NT2/D1 (cell line): ENCODE results near the gene DPYSL5.

ENCODE experiments used
- DNase-seq: peaks from one replicate; pipeline ENCODE4 v3.0.0-alpha.2; 2011; ENCODE audit warnings: low read depth, low spot score
- H3K27me3 ChIP-seq: 2 replicates; pipeline ENCODE4 v1.6.0; 2011; ENCODE audit warnings: mild to moderate bottlenecking; ENCODE audit not compliant: insufficient read length, insufficient read depth
- H3K36me3 ChIP-seq: 2 replicates; pipeline ENCODE4 v1.6.1; 2011; ENCODE audit warnings: mild to moderate bottlenecking, low read length, mixed read lengths; ENCODE audit not compliant: insufficient read depth, insufficient read length
- H3K4me1 ChIP-seq: 2 replicates; pipeline ENCODE4 v1.5.1; 2011; ENCODE audit not compliant: insufficient read depth, insufficient read length
- H3K4me3 ChIP-seq: 2 replicates; pipeline ENCODE4 v1.5.1; 2011; ENCODE audit warnings: low read depth; ENCODE audit not compliant: insufficient read length
- H3K9ac ChIP-seq: 2 replicates; pipeline ENCODE4 v1.6.0; 2011; ENCODE audit warnings: low read depth; ENCODE audit not compliant: insufficient read length
- H3K9me3 ChIP-seq: 2 replicates; pipeline ENCODE4 v1.5.1; 2011; ENCODE audit warnings: mild to moderate bottlenecking, low read length; ENCODE audit not compliant: insufficient read depth
- SUZ12 ChIP-seq: IDR thresholded peaks from 2 replicates; pipeline ENCODE4 v1.6.1; 2011; ENCODE audit not compliant: insufficient read length, insufficient read depth; ENCODE audit errors: extremely low read depth
- YY1 ChIP-seq: IDR thresholded peaks from 2 replicates; pipeline ENCODE4 v1.6.1; 2011; ENCODE audit not compliant: insufficient read length, insufficient read depth
- ZNF274 ChIP-seq: IDR thresholded peaks from 2 replicates; pipeline ENCODE4 v1.6.1; 2011; ENCODE audit warnings: mild to moderate bottlenecking, low read depth, low read length

The DPYSL5 gene

GRCh38 chr2:26970928-26971627 is 123.1 kb downstream of the DPYSL5 start:
- TF ChIP-seq SUZ12 (no peak), ZNF274 (no peak), YY1 (no peak)
- peak; percentile 15 for DNase-seq
- H3K4me3 ChIP-seq: peak overlapping the region; percentile 45
- H3K9me3 ChIP-seq: no peaks in the 10 kb centered on the region
- H3K4me1 ChIP-seq: peaks cover 2% of the 10 kb centered on the region
- peak overlapping the region; percentile 67 for H3K9ac ChIP-seq
- no peaks in the 10 kb centered on the region for H3K36me3 ChIP-seq
- H3K27me3 ChIP-seq: peaks cover 41% of the 10 kb centered on the region

DNA sequence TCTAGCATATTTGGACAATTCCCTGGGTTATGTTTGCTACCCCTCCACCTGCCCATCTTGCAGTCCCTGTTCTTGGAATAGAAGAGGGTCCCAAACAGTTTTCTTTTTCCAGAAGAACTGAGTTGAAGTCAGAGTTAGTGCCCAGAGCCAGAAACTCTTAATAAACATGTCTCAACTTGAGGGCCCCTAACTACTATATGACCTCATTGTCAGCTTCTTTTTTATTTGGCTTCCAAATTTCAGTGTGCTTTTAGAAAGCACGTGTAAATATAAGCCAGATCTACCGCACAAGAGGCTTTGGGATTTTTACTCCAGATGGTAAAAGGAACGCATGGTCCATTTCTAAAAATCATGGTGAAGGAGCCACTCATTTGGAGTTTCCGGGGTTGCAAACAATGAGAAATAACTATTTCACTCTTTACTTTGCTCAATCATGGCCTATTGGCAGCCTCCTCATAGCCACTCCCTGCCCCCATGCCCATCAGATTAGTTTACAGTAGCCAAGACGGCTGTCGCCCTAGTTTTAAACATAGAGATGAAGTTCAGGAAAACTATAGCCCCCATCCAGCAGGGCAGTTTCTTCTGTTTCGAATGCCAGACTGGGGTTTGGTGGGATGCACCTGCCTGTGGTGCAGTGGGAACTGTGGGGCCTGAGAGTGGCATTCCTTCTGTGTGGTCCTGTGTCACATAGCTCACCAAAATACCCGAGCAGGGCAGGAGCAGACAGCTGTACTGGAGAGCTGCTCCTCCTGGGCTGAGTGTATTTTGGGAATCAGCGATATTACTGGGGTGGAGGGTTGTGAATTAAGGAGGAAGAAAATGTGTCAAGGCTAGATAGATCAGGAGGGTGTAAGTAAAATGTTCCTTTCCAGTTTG is 124.2 kb downstream of the DPYSL5 start:
- Histone ChIP-seq H3K27me3 (peaks cover 41% of the 10 kb centered on the region), H3K9ac (no peak overlapping the region), H3K36me3 (no peaks in the 10 kb centered on the region), H3K4me1 (peaks cover 2% of the 10 kb centered on the region), H3K9me3 (no peaks in the 10 kb centered on the region), H3K4me3 (no peak overlapping the region)
- DNase-seq: no peak
- TF ChIP-seq YY1: no peak
- TF ChIP-seq ZNF274: no peak
- no peak for TF ChIP-seq SUZ12

- H3K9me3 ChIP-seq: no peaks in the 10 kb centered on the region
- TF ChIP-seq YY1: no peak
- no peak for TF ChIP-seq ZNF274
- TF ChIP-seq SUZ12: no peak
- H3K4me1 ChIP-seq: peaks cover 2% of the 10 kb centered on the region
- H3K36me3 ChIP-seq: no peaks in the 10 kb centered on the region
- no peak for DNase-seq
- peaks cover 28% of the 10 kb centered on the region for H3K27me3 ChIP-seq
- no peak overlapping the region for H3K4me3 ChIP-seq
- no peak overlapping the region for H3K9ac ChIP-seq
Observed at GRCh38 chr2:26974352-26974751, 126.4 kb downstream of the DPYSL5 start.

DNA sequence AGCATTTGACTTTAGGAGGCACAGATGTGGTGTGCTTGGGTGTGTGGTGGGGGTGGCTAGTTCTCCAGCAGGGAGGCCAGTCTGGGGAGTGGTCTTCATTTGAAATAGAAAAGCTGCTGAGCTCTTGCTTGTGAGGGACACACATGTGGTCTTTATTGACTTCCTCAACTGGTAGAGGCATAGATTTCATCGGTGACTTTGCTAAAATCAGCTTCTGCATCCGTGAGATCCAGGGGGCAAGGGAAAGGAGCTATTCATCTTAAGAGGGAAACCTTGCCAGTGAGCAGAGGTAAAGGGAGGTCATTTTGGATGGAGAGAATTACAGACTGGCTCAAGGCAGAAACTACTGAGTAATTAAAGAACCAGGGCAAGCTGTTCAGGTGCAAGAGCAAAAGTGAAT is 127.2 kb downstream of the DPYSL5 start:
- H3K4me1 ChIP-seq: peaks cover 2% of the 10 kb centered on the region
- H3K9ac ChIP-seq: no peak overlapping the region
- peaks cover 24% of the 10 kb centered on the region for H3K27me3 ChIP-seq
- no peaks in the 10 kb centered on the region for H3K9me3 ChIP-seq
- no peaks in the 10 kb centered on the region for H3K36me3 ChIP-seq
- DNase-seq: no peak
- H3K4me3 ChIP-seq: no peak overlapping the region
- TF ChIP-seq YY1 (no peak), SUZ12 (no peak), ZNF274 (no peak)

GRCh38 chr2:26975656-26976055 is 127.7 kb downstream of the DPYSL5 start:
- peaks cover 24% of the 10 kb centered on the region for H3K27me3 ChIP-seq
- no peak overlapping the region for H3K9ac ChIP-seq
- H3K9me3 ChIP-seq: no peaks in the 10 kb centered on the region
- no peak overlapping the region for H3K4me3 ChIP-seq
- TF ChIP-seq YY1 (no peak), ZNF274 (no peak), SUZ12 (no peak)
- H3K36me3 ChIP-seq: no peaks in the 10 kb centered on the region
- H3K4me1 ChIP-seq: peaks cover 2% of the 10 kb centered on the region
- DNase-seq: no peak

- Histone ChIP-seq H3K9ac (no peak overlapping the region), H3K4me1 (peaks cover 2% of the 10 kb centered on the region), H3K4me3 (no peak overlapping the region), H3K27me3 (peaks cover 21% of the 10 kb centered on the region), H3K9me3 (no peaks in the 10 kb centered on the region), H3K36me3 (no peaks in the 10 kb centered on the region)
- no peak for DNase-seq
- TF ChIP-seq ZNF274 (no peak), YY1 (no peak), SUZ12 (no peak)
Observed at GRCh38 chr2:26976237-26976636, 128.3 kb downstream of the DPYSL5 start.

DNA sequence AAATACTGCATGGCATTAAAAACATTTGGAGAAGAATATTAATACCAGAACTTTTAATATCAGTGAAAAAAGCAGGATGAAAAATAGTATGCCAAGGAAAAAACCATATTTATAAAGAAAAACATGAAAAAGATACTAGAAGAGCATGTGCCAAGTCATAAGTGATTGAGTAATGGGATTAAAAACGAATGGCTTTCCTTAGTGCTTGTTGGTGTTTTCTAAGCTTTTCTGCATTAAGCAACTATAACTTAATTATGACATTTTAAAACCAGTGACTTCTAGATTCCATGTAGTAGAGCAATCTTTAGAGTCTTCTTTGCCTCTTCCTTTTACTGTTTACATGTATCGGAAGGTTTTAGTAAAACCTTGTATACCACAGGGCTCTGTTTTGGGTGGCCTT is 129.1 kb downstream of the DPYSL5 start:
- H3K4me3 ChIP-seq: no peak overlapping the region
- H3K9ac ChIP-seq: no peak overlapping the region
- peaks cover 2% of the 10 kb centered on the region for H3K4me1 ChIP-seq
- H3K36me3 ChIP-seq: no peaks in the 10 kb centered on the region
- DNase-seq: no peak
- H3K9me3 ChIP-seq: no peaks in the 10 kb centered on the region
- H3K27me3 ChIP-seq: peaks cover 13% of the 10 kb centered on the region
- TF ChIP-seq ZNF274: no peak
- no peak for TF ChIP-seq SUZ12
- TF ChIP-seq YY1: no peak
